Prostate gland (tissue), 2 donors: ENCODE measurements around the gene MAD2L2.

Experiments used
- CTCF ChIP-seq, 4 experiments: fragments of 200-600 bp in 2 of 4; fragments of 450-650 bp in 2 of 4; sonication (generic) in 2 of 4; IDR thresholded peaks; 1 replicate in 3 of 4; 2 replicates in 1 of 4; pipeline ENCODE4 v1.5.1; 2016 to 2019; ENCODE audit warnings: antibody characterized with exemption in 4 of 4, mild to moderate bottlenecking in 2 of 4, moderate library complexity in 2 of 4
- POLR2A ChIP-seq: fragments of 450-650 bp; IDR thresholded peaks from one replicate; pipeline ENCODE4 v1.6.1; 2016; ENCODE audit warnings: antibody characterized with exemption, mild to moderate bottlenecking

- TF ChIP-seq CTCF (IDR thresholded peaks at IDR 0.05) (no peak), POLR2A (no peak)
These were observed 9.7 kb upstream of the MAD2L2 start for GRCh38 chr1:11690397-11691301.
